Measurements from ENCODE around the gene BRK1. TPM values are rescaled to one million over a fixed set of nuclear protein-coding genes. Genes with fewer than 3 reads are reported as not detected.

BRK1 gene
- total RNA-seq, 6 experiments from 2014 or later = 161 to 176 (median 173) TPM

- DNase-seq = no peak
- H3K9me3 Mint-ChIP-seq = no peaks in the 10 kb centered on the region
- H3K36me3 Mint-ChIP-seq (ENCODE audit: low read depth) = peaks cover 32% of the 10 kb centered on the region
- no peak for TF ChIP-seq CTCF (IDR thresholded peaks at IDR 0.05)
- no peak overlapping the region for H3K4me3 Mint-ChIP-seq
- no peak overlapping the region for H3K27ac Mint-ChIP-seq
- H3K27me3 Mint-ChIP-seq (ENCODE audit: insufficient read depth) = no peaks in the 10 kb centered on the region
- H3K4me1 Mint-ChIP-seq (ENCODE audit: low read depth) = no peaks in the 10 kb centered on the region; the same call in 1 of the 2 replicates
These were observed 33.8 kb downstream of the BRK1 start for GRCh38 chr3:10149226-10149625.

GRCh38 chr3:10150987-10151386, 35.5 kb downstream of the BRK1 start:
- no peak overlapping the region for H3K4me3 Mint-ChIP-seq
- DNase-seq = no peak
- H3K36me3 Mint-ChIP-seq (ENCODE audit: low read depth) = peaks cover 28% of the 10 kb centered on the region
- no peaks in the 10 kb centered on the region for H3K4me1 Mint-ChIP-seq (ENCODE audit: low read depth)
- no peak for TF ChIP-seq CTCF (IDR thresholded peaks at IDR 0.05)
- H3K27me3 Mint-ChIP-seq (ENCODE audit: insufficient read depth) = no peaks in the 10 kb centered on the region
- no peak overlapping the region for H3K27ac Mint-ChIP-seq
- H3K9me3 Mint-ChIP-seq = no peaks in the 10 kb centered on the region

GRCh38 chr3:10154335-10155122, 39.1 kb downstream of the BRK1 start:
- peaks cover 22% of the 10 kb centered on the region for H3K36me3 Mint-ChIP-seq (ENCODE audit: low read depth)
- TF ChIP-seq CTCF (IDR thresholded peaks at IDR 0.05) = no peak
- DNase-seq = no peak
- no peaks in the 10 kb centered on the region for H3K9me3 Mint-ChIP-seq
- H3K27me3 Mint-ChIP-seq (ENCODE audit: insufficient read depth) = no peaks in the 10 kb centered on the region
- no peak overlapping the region for H3K4me3 Mint-ChIP-seq
- H3K27ac Mint-ChIP-seq = peak overlapping the region; percentile 32; the same call in 1 of the 2 replicates
- H3K4me1 Mint-ChIP-seq (ENCODE audit: low read depth) = no peaks in the 10 kb centered on the region

GRCh38 chr3:10155123-10155472, 39.6 kb downstream of the BRK1 start:
- no peak for DNase-seq
- Mint-ChIP-seq H3K27me3 (ENCODE audit: insufficient read depth) (no peaks in the 10 kb centered on the region), H3K4me1 (ENCODE audit: low read depth) (peaks cover under 1% of the 10 kb centered on the region; the same call in 1 of the 2 replicates), H3K36me3 (ENCODE audit: low read depth) (peaks cover 17% of the 10 kb centered on the region), H3K4me3 (no peak overlapping the region), H3K27ac (peak overlapping the region; percentile 32; the same call in 1 of the 2 replicates), H3K9me3 (no peaks in the 10 kb centered on the region)
- no peak for TF ChIP-seq CTCF (IDR thresholded peaks at IDR 0.05)

- H3K9me3 Mint-ChIP-seq = no peaks in the 10 kb centered on the region
- H3K36me3 Mint-ChIP-seq (ENCODE audit: low read depth) = peaks cover 12% of the 10 kb centered on the region
- no peaks in the 10 kb centered on the region for H3K27me3 Mint-ChIP-seq (ENCODE audit: insufficient read depth)
- TF ChIP-seq CTCF (IDR thresholded peaks at IDR 0.05) = no peak
- peaks cover 6% of the 10 kb centered on the region for H3K4me1 Mint-ChIP-seq (ENCODE audit: low read depth)
- no peak overlapping the region for H3K4me3 Mint-ChIP-seq
- no peak overlapping the region for H3K27ac Mint-ChIP-seq
- no peak for DNase-seq
These were observed 40.2 kb downstream of the BRK1 start for GRCh38 chr3:10155658-10156057.

Data from HFFc6 (cell line).